Thymus (tissue), 11 donors: ENCODE data around the gene TMEM126B. TPM values are rescaled to one million over a fixed set of nuclear protein-coding genes. Genes with fewer than 3 reads are reported as not detected.
A peak's percentile ranks its signal among the peaks of the same experiment; 100 is the strongest.
"Not testable (repeated sequence)": the region's sequence is repeated elsewhere in the genome, so short reads cannot be mapped to it uniquely, and the experiment has no call there.

Source experiments
- DNase-seq, 9 donors: peaks; one replicate each; pipeline ENCODE4 v3.0.0-alpha.2; 2013; ENCODE audit warnings: low spot score in 9 of 9, low read depth in 6 of 9, missing footprints in 1 of 9
- H3K27ac ChIP-seq, 2 donors: one replicate each; pipeline ENCODE4 v1.5.1; 2013; ENCODE audit warnings: control low read depth in 1 of 2, low read depth in 1 of 2, low read length in 1 of 2, mild to moderate bottlenecking in 1 of 2, moderate library complexity in 1 of 2
- H3K27me3 ChIP-seq, 2 donors: one replicate each; pipeline ENCODE4 v1.5.1; 2013; ENCODE audit warnings: low read length in 1 of 2; ENCODE audit not compliant: control insufficient read depth in 2 of 2, insufficient read depth in 1 of 2
- H3K36me3 ChIP-seq, 2 donors: one replicate each; pipeline ENCODE4 v1.5.1; 2013; ENCODE audit warnings: low read length in 1 of 2, mild to moderate bottlenecking in 1 of 2, moderate library complexity in 1 of 2; ENCODE audit not compliant: control insufficient read depth in 2 of 2, insufficient read depth in 2 of 2
- H3K4me1 ChIP-seq, 2 donors: one replicate each; pipeline ENCODE4 v1.5.1; 2013; ENCODE audit warnings: low read length in 2 of 2; ENCODE audit not compliant: control insufficient read depth in 2 of 2, insufficient read depth in 2 of 2
- H3K4me3 ChIP-seq, 2 donors: one replicate each; pipeline ENCODE4 v1.5.1; 2013; ENCODE audit warnings: low read length in 2 of 2, control low read depth in 1 of 2, mild to moderate bottlenecking in 1 of 2
- H3K9me3 ChIP-seq, 2 donors: one replicate each; pipeline ENCODE4 v1.5.1; 2013; ENCODE audit warnings: low read length in 1 of 2, mild to moderate bottlenecking in 1 of 2; ENCODE audit not compliant: control insufficient read depth in 2 of 2, insufficient read depth in 1 of 2
- WGBS: extraction: QIAGEN DNeasy Blood & Tissue Kit; methylation state at CpG from one replicate; pipeline ENCODE4 v1.1.7; 2013; 5-methylcytosine and 5-hydroxymethylcytosine counted together
- polyA plus RNA-seq: library from polyadenylated mRNA; stranded (reverse); fragments of 200-250 nt; gene quantifications from one replicate; pipeline ENCODE4 v1.2.3, GENCODE V29; 2013
- total RNA-seq: library from RNA; stranded (reverse); fragments of 120-200 nt; gene quantifications from one replicate; pipeline ENCODE4 v1.2.4, GENCODE V29; 2013
- donor health status: healthy.

The TMEM126B gene
- total and polyA plus RNA-seq, 2 donors: 57.5 to 107 TPM

GRCh38 chr11:85666687-85667086, 38.3 kb downstream of the TMEM126B start:
- Histone ChIP-seq H3K4me3 (no peak overlapping the region), H3K27me3 (no peaks in the 10 kb centered on the region), H3K9me3 (peaks cover 0 to 5% of the 10 kb centered on the region in 2 donors), H3K4me1 (peaks cover 4 to 5% of the 10 kb centered on the region in 2 donors), H3K27ac (no peak overlapping the region), H3K36me3 (peaks cover 0 to 5% of the 10 kb centered on the region in 2 donors)
- WGBS: 96% methylated on average over 3 of the region's 3 CpGs
- no peak for DNase-seq

- no peaks in the 10 kb centered on the region for H3K27me3 ChIP-seq
- H3K36me3 ChIP-seq: peaks cover 0 to 3% of the 10 kb centered on the region in 2 donors
- peaks cover 2% of the 10 kb centered on the region in 2 donors for H3K4me1 ChIP-seq
- peaks cover 0 to 5% of the 10 kb centered on the region in 2 donors for H3K9me3 ChIP-seq
- no peak for DNase-seq
- 98% methylated on average over 1 of the region's 1 CpG for WGBS
- H3K27ac ChIP-seq: no peak overlapping the region
- no peak overlapping the region for H3K4me3 ChIP-seq
Observed at GRCh38 chr11:85668157-85668556, 39.8 kb downstream of the TMEM126B start.

GRCh38 chr11:85670949-85671663, 42.7 kb downstream of the TMEM126B start:
- H3K27ac ChIP-seq, H3K27me3 ChIP-seq, H3K4me3 ChIP-seq, H3K9me3 ChIP-seq, H3K4me1 ChIP-seq, H3K36me3 ChIP-seq, DNase-seq: not testable (repeated sequence)

GRCh38 chr11:85672105-85672902, 43.9 kb downstream of the TMEM126B start:
- Histone ChIP-seq H3K27ac (no peak overlapping the region), H3K36me3 (no peaks in the 10 kb centered on the region), H3K4me1 (no peaks in the 10 kb centered on the region), H3K27me3 (no peaks in the 10 kb centered on the region), H3K9me3 (peaks cover 0 to 2% of the 10 kb centered on the region in 2 donors), H3K4me3 (no peak overlapping the region)
- no peak for DNase-seq
- 91% methylated on average over 8 of the region's 8 CpGs for WGBS

- H3K27ac ChIP-seq: no peak overlapping the region
- no peaks in the 10 kb centered on the region for H3K27me3 ChIP-seq
- 96% methylated on average over 3 of the region's 3 CpGs for WGBS
- no peaks in the 10 kb centered on the region for H3K4me1 ChIP-seq
- H3K9me3 ChIP-seq: peaks cover 0 to 2% of the 10 kb centered on the region in 2 donors
- H3K4me3 ChIP-seq: no peak overlapping the region
- no peaks in the 10 kb centered on the region for H3K36me3 ChIP-seq
- DNase-seq: no peak
Observed at GRCh38 chr11:85673393-85673792, 45.0 kb downstream of the TMEM126B start.

- no peak for DNase-seq
- 97% methylated on average over 4 of the region's 4 CpGs for WGBS
- Histone ChIP-seq H3K9me3 (no peaks in the 10 kb centered on the region), H3K27me3 (peaks cover 0 to 2% of the 10 kb centered on the region in 2 donors), H3K36me3 (no peaks in the 10 kb centered on the region), H3K4me3 (no peak overlapping the region), H3K27ac (no peak overlapping the region), H3K4me1 (peaks cover 0 to 5% of the 10 kb centered on the region in 2 donors)
Observed at GRCh38 chr11:85679576-85679975, 51.2 kb downstream of the TMEM126B start.

GRCh38 chr11:85680897-85681296, 52.5 kb downstream of the TMEM126B start:
- peaks cover 0 to 2% of the 10 kb centered on the region in 2 donors for H3K27me3 ChIP-seq
- WGBS: 96% methylated on average over 1 of the region's 1 CpG
- H3K9me3 ChIP-seq: no peaks in the 10 kb centered on the region
- DNase-seq: peak in 1 of 9 donors; percentile 52
- H3K4me3 ChIP-seq: no peak overlapping the region
- H3K36me3 ChIP-seq: no peaks in the 10 kb centered on the region
- H3K4me1 ChIP-seq: peaks cover 0 to 10% of the 10 kb centered on the region in 2 donors
- H3K27ac ChIP-seq: no peak overlapping the region

- 26% methylated on average over 43 of the region's 43 CpGs for WGBS
- Histone ChIP-seq H3K4me1 (peaks cover 0 to 10% of the 10 kb centered on the region in 2 donors), H3K27me3 (peaks cover 0 to 2% of the 10 kb centered on the region in 2 donors), H3K9me3 (no peaks in the 10 kb centered on the region), H3K27ac (no peak overlapping the region), H3K4me3 (peak overlapping the region; percentile 71 to 74), H3K36me3 (no peaks in the 10 kb centered on the region)
- peak in 4 of 9 donors; percentile 53 to 75 (median 66) for DNase-seq
Observed at GRCh38 chr11:85682330-85683305, 54.2 kb downstream of the TMEM126B start.
